Small intestine (tissue), 7 donors: ENCODE results near the gene BCLAF3. TPM values are rescaled to one million over a fixed set of nuclear protein-coding genes. Genes with fewer than 3 reads are reported as not detected.

Source experiments
- DNase-seq, 2 donors: peaks; one replicate each; pipeline versions ENCODE4 v3.0.0 to v3.0.0-alpha.2; 2013
- FAIRE-seq: peaks from 2 replicates; lab custom pipeline; 2012; peaks lifted over from hg19 to GRCh38; lab: Jason Lieb, UNC
- H3K27ac ChIP-seq, 3 donors: one replicate each; pipeline ENCODE4 v1.5.1; 2013; ENCODE audit warnings: low read length in 2 of 3, mild to moderate bottlenecking in 2 of 3, control low read depth in 1 of 3, inconsistent platforms in 1 of 3, low read depth in 1 of 3, moderate library complexity in 1 of 3
- H3K27me3 ChIP-seq, 3 donors: one replicate each; pipeline ENCODE4 v1.6.1; 2013; ENCODE audit warnings: low read length in 3 of 3, inconsistent platforms in 1 of 3; ENCODE audit not compliant: control insufficient read depth in 3 of 3, insufficient read depth in 3 of 3
- H3K36me3 ChIP-seq, 3 donors: one replicate each; pipeline ENCODE4 v1.6.1; 2013; ENCODE audit warnings: low read length in 3 of 3, inconsistent platforms in 1 of 3, low read depth in 1 of 3, mild to moderate bottlenecking in 1 of 3, moderate library complexity in 1 of 3; ENCODE audit not compliant: control insufficient read depth in 3 of 3, insufficient read depth in 2 of 3
- H3K4me1 ChIP-seq, 3 donors: one replicate each; pipeline ENCODE4 v1.6.1; 2013; ENCODE audit warnings: low read length in 2 of 3, inconsistent platforms in 1 of 3, low read depth in 1 of 3, mild to moderate bottlenecking in 1 of 3, moderate library complexity in 1 of 3; ENCODE audit not compliant: control insufficient read depth in 3 of 3, insufficient read depth in 2 of 3
- H3K4me3 ChIP-seq, 3 donors: one replicate each; pipeline ENCODE4 v1.5.1; 2013; ENCODE audit warnings: low read length in 3 of 3, control low read depth in 1 of 3, inconsistent platforms in 1 of 3, low read depth in 1 of 3, mild to moderate bottlenecking in 1 of 3, moderate library complexity in 1 of 3
- H3K9me3 ChIP-seq, 2 donors: one replicate each; pipeline ENCODE4 v1.6.1; 2013; ENCODE audit warnings: low read depth in 1 of 2, low read length in 1 of 2; ENCODE audit not compliant: control insufficient read depth in 2 of 2, insufficient read depth in 1 of 2
- whole genome bisulfite sequencing, 3 donors: extraction: QIAGEN DNeasy Blood & Tissue Kit; methylation state at CpG; one replicate each; pipeline ENCODE4 v1.1.7; 2013; 5-methylcytosine and 5-hydroxymethylcytosine counted together
- polyA plus RNA-seq, 4 donors: library from polyadenylated mRNA; stranded (reverse) in 3 of 4; unstranded in 1 of 4; fragments of 200-250 nt in 3 of 4; fragments of 120-200 nt in 1 of 4; gene quantifications; one replicate each; pipeline versions ENCODE4 v1.2.1 to v1.2.3, GENCODE V29; 2013
- donor health status: healthy with polysubstance abuse.
- donor health status: control.
- donor health status: control.
- donor health status: Bipolar disorder and iron deficiency.
- donor health status: healthy.

Gene BCLAF3
- polyA plus RNA-seq, 4 donors = 2.3 to 17.9 (median 3.4) TPM

DNA sequence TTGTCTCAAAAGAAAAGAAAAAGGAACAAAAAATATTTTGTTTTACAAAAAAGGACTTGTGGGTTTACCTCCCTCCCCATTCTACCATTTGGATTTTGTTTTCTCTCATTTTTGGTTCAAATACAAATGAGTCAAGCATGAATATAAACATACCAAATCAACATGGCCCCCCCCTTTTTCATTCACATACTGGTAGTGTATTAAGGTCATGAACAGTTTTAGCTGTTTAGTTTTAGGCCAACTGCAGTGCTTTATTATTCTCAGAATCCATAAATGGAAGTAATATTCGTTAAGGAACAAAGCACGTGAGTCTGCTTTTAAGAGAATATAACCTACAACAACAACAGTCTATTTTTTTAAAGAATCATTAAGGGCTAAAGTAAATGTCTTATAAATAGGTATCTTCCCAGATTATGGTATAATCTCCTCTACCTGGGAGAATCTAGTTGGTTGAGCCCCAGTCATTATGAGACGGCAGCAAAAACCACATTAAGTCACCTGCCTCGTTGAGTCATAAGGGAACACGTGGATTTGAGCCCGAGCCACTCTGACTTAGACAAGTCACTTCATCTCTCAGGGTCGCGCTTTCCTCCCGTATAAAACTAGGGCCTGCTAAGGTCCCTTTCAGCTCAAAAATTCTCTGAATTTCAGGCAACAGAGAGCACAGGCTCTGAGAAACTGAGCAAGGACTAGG lies 26.7 kb downstream of the BCLAF3 start:
- peak overlapping the region in 1 of 3 donors; percentile 84 for H3K27ac ChIP-seq
- peaks cover 0 to 14% (median 3%) of the 10 kb centered on the region in 3 donors for H3K36me3 ChIP-seq
- no peak for FAIRE-seq
- H3K4me1 ChIP-seq = peaks cover 0 to 26% (median 0%) of the 10 kb centered on the region in 3 donors
- H3K27me3 ChIP-seq = no peaks in the 10 kb centered on the region
- no peak for DNase-seq
- H3K9me3 ChIP-seq = no peaks in the 10 kb centered on the region
- H3K4me3 ChIP-seq = no peak overlapping the region
- WGBS, 3 donors = 68 to 91% (median 75%) methylated on average over 9 of the region's 9 CpGs

DNA sequence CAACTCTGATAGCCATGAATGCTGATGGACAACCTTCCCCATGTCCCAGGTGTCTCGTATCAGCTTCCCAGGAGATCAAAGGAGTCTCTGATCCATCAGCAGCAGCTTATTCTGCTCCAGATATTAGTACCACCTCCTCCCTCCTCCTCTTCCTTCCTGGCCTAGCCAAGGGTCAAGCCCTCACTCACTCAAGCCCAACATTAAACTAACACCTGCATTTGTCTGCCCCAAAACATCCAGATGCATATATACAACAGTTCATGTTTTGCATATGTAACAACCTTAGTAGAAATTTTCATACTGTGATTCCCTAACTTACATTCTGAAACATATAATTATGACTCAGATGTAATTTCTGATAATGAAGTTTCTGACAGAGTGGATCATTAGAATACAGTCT lies 29.9 kb downstream of the BCLAF3 start:
- FAIRE-seq (no peak), DNase-seq (no peak)
- H3K4me3 ChIP-seq = no peak overlapping the region
- no peak overlapping the region for H3K27ac ChIP-seq
- peaks cover 0 to 10% (median 0%) of the 10 kb centered on the region in 3 donors for H3K4me1 ChIP-seq
- peaks cover 0 to 14% (median 3%) of the 10 kb centered on the region in 3 donors for H3K36me3 ChIP-seq
- H3K27me3 ChIP-seq = no peaks in the 10 kb centered on the region
- 72 to 100% (median 83%) methylated on average over 1 of the region's 1 CpG for WGBS, 3 donors
- H3K9me3 ChIP-seq = no peaks in the 10 kb centered on the region

DNA sequence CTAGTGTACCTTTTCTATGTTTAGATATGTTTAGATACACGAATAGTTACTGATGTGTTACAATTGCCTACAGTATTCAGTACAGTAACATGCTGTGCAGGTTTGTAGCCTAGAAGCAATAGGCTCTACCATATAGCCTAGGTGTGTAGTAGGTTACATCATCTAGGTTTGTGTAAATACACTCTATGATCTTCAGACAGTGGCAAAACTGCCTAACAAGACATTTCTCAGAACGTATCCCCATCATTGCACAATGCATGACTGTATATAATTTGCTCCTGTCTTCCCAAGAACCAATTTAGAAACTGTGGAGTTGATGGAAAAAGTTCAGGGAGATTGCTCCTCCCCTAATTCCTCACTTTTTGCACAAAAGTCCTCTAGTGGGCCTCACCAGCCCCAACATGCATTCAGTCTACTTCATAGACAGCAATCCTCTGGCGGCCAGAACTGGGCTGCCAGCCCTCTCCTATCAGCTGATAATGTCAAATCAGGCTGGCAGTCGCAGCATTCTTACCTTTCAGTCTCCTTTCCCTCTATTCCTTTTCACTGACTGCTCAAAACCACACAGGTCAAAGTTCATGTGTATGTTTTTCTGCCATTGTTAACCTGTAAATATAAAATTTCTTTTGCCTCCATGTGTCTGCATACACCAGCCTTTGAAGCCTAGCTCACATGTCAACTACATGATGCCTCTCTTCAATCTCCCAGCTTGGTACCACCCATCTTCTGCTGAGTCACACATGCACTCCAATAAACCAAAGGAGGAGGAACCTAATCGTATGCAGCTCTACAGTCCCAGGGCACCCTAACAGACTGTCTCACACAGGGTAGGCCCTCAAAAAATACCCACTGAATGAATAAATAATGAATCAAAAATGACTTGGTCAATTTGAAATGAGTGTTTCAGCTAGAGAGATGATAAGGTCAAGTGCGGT lies 32.0 kb downstream of the BCLAF3 start:
- DNase-seq (peak; percentile 2 to 39), FAIRE-seq (no peak)
- H3K27me3 ChIP-seq = no peaks in the 10 kb centered on the region
- WGBS, 3 donors = 62 to 83% (median 63%) methylated on average over 6 of the region's 6 CpGs
- H3K4me1 ChIP-seq = peaks cover 0 to 4% (median 0%) of the 10 kb centered on the region in 3 donors
- peak overlapping the region in 1 of 3 donors; percentile 25 for H3K27ac ChIP-seq
- H3K36me3 ChIP-seq = peaks cover 0 to 12% (median 0%) of the 10 kb centered on the region in 3 donors
- H3K4me3 ChIP-seq = no peak overlapping the region
- no peaks in the 10 kb centered on the region for H3K9me3 ChIP-seq

- WGBS, 3 donors = 82 to 90% (median 83%) methylated on average over 6 of the region's 6 CpGs
These were observed 33.9 kb downstream of the BCLAF3 start for GRCh38 chrX:19956923-19957322.

DNA sequence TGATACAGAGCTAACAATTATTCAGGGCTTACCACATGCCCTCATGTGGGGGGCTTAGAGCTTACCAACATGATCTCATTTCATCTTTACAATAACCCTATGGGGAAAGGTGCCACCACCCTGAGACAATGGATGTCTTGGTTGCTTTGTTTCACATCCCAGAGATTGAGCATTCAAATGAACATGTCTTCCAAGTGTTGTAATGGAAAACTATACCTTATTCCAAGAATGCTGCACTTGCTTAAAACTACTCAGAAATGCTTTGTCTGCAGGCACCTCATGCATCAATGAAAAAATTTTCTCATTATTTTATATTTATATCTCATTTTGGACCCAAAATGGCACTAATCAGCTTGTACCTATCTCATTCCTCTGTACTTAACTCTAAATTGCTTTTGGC lies 34.6 kb downstream of the BCLAF3 start:
- Histone ChIP-seq H3K4me3 (no peak overlapping the region), H3K27me3 (no peaks in the 10 kb centered on the region), H3K4me1 (peaks cover 0 to 4% (median 0%) of the 10 kb centered on the region in 3 donors), H3K36me3 (no peaks in the 10 kb centered on the region), H3K27ac (no peak overlapping the region), H3K9me3 (no peaks in the 10 kb centered on the region)
- FAIRE-seq = no peak
- DNase-seq = no peak

More at GRCh38 chrX:19956923-19957322, 33.9 kb downstream of the BCLAF3 start:
- H3K27ac ChIP-seq = no peak overlapping the region
- no peaks in the 10 kb centered on the region for H3K9me3 ChIP-seq
- no peak overlapping the region for H3K4me3 ChIP-seq
- no peaks in the 10 kb centered on the region for H3K36me3 ChIP-seq
- H3K27me3 ChIP-seq = no peaks in the 10 kb centered on the region
- no peak for FAIRE-seq
- no peak for DNase-seq
- peaks cover 0 to 4% (median 0%) of the 10 kb centered on the region in 3 donors for H3K4me1 ChIP-seq

DNA sequence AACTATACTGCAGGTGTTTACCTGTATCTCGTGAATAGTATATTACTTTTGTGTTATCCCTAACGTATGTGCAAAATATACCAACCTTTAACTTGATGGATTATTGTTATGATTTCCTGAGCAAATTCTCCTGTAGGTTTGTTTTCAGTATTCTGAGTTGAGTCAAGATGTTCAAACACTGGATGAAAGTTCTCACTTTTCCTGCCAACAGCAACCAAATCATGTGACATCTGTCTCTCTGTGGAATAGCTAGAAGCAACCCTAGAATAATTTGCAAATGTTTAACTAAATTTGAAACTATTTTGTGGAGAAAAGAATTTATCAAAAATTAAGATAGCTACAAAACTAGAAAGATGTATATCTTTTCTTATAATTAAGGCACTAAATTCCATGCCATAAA lies 35.6 kb downstream of the BCLAF3 start:
- FAIRE-seq = no peak

GRCh38 chrX:19954335-19955096 lies 36.3 kb downstream of the BCLAF3 start:
- Histone ChIP-seq H3K27me3 (no peaks in the 10 kb centered on the region), H3K4me3 (no peak overlapping the region), H3K4me1 (peaks cover 0 to 4% (median 0%) of the 10 kb centered on the region in 3 donors), H3K27ac (no peak overlapping the region), H3K36me3 (no peaks in the 10 kb centered on the region), H3K9me3 (no peaks in the 10 kb centered on the region)
- no peak for DNase-seq
- no peak for FAIRE-seq
- WGBS, 3 donors = 85 to 100% (median 91%) methylated on average over 2 of the region's 2 CpGs

More for the DNA sequence above, 35.6 kb downstream of the BCLAF3 start:
- Histone ChIP-seq H3K27me3 (no peaks in the 10 kb centered on the region), H3K36me3 (no peaks in the 10 kb centered on the region), H3K4me3 (no peak overlapping the region), H3K4me1 (peaks cover 0 to 4% (median 0%) of the 10 kb centered on the region in 3 donors), H3K27ac (no peak overlapping the region), H3K9me3 (no peaks in the 10 kb centered on the region)
- 73 to 98% (median 74%) methylated on average over 2 of the region's 2 CpGs for WGBS, 3 donors
- DNase-seq = no peak

- H3K27me3 ChIP-seq = no peaks in the 10 kb centered on the region
- FAIRE-seq (no peak), DNase-seq (no peak)
- H3K36me3 ChIP-seq = peaks cover 0 to 5% (median 0%) of the 10 kb centered on the region in 3 donors
- H3K4me3 ChIP-seq = no peak overlapping the region
- H3K9me3 ChIP-seq = no peaks in the 10 kb centered on the region
- H3K27ac ChIP-seq = no peak overlapping the region
- 73 to 81% (median 80%) methylated on average over 3 of the region's 3 CpGs for WGBS, 3 donors
- no peaks in the 10 kb centered on the region for H3K4me1 ChIP-seq
These were observed 37.7 kb downstream of the BCLAF3 start for GRCh38 chrX:19953145-19953544.
